Right ventricle myocardium superior (tissue), 1 donor: Measurements from ENCODE around the gene HAUS3. TPM values are rescaled to one million over a fixed set of nuclear protein-coding genes. Genes with fewer than 3 reads are reported as not detected.

Source experiments
- ATAC-seq: fragments of 200-7000 bp; cut with Tn5 transposase; one replicate; pipeline ENCODE4 v1.9.1; 2020; ENCODE audit warnings: mild to moderate bottlenecking; ENCODE audit not compliant: poor library complexity
- DNase-seq: peaks from one replicate; pipeline ENCODE4 v3.0.0-alpha.2; 2020
- intact Hi-C: fragments of 100-400 bp; cut with DNase I; formaldehyde crosslinking; loops from one replicate; pipeline ENCODE4 v1.11.2; 2022
- total RNA-seq: library from RNA; stranded (reverse); fragmentation: NEBNext Ultra II Directional; extraction: Animal tissue kit (Norgen Biotek cat#: 25700); gene quantifications from one replicate; pipeline ENCODE4 v1.2.1, GENCODE V29; 2021
- donor health status: DM: no; HTN: yes; CAD: no; lungs with severe emphysema.

The HAUS3 gene
- total RNA-seq, 1 donor from 2014 or later: 5.7 TPM

- peak; percentile 43 for DNase-seq
- intact Hi-C loops: no loop called here
Observed at GRCh38 chr4:2257361-2258081, 15.6 kb upstream of the HAUS3 start.

GRCh38 chr4:2256781-2257191, 14.9 kb upstream of the HAUS3 start:
- intact Hi-C loops: no loop called here
- DNase-seq: peak; percentile 77
- ATAC-seq: peak; percentile 30

More at GRCh38 chr4:2257361-2258081, 15.6 kb upstream of the HAUS3 start:
- ATAC-seq: no peak

GRCh38 chr4:2256156-2256731, 14.3 kb upstream of the HAUS3 start:
- peak; percentile 41 for ATAC-seq
- intact Hi-C loops: no loop called here

GRCh38 chr4:2255501-2256155, 13.7 kb upstream of the HAUS3 start:
- DNase-seq: peak; percentile 67
- intact Hi-C loops: no loop called here
- ATAC-seq: peak; percentile 26

More at GRCh38 chr4:2256156-2256731, 14.3 kb upstream of the HAUS3 start:
- peak; percentile 76 for DNase-seq

GRCh38 chr4:2254665-2255500, 13.0 kb upstream of the HAUS3 start:
- ATAC-seq (no peak), DNase-seq (peak; percentile 36)
- intact Hi-C loops: no loop called here

GRCh38 chr4:2253160-2254084, 11.5 kb upstream of the HAUS3 start:
- ATAC-seq (no peak), DNase-seq (peak; percentile 37)
- intact Hi-C loops: no loop called here

- intact Hi-C loops: no loop called here
- ATAC-seq: no peak
- DNase-seq: no peak
Observed at GRCh38 chr4:2252530-2253091, 10.7 kb upstream of the HAUS3 start.

- intact Hi-C loops: no loop called here
- no peak for DNase-seq
- no peak for ATAC-seq
Observed at GRCh38 chr4:2251795-2252529, 10.0 kb upstream of the HAUS3 start.

- intact Hi-C loops: no loop called here
Observed at GRCh38 chr4:2251073-2251794, 9.3 kb upstream of the HAUS3 start.

GRCh38 chr4:2250357-2251072, 8.6 kb upstream of the HAUS3 start:
- ATAC-seq (no peak), DNase-seq (no peak)
- intact Hi-C loops: no loop called here

More at GRCh38 chr4:2251073-2251794, 9.3 kb upstream of the HAUS3 start:
- ATAC-seq: no peak
- DNase-seq: no peak

GRCh38 chr4:2249526-2250356, 7.8 kb upstream of the HAUS3 start:
- intact Hi-C loops: no loop called here
- no peak for ATAC-seq
- no peak for DNase-seq

- intact Hi-C loops: no loop called here
- ATAC-seq (no peak), DNase-seq (peak; percentile 37)
Observed at GRCh38 chr4:2248821-2249261, 6.9 kb upstream of the HAUS3 start.

- intact Hi-C loops: no loop called here
- DNase-seq: peak; percentile 30
- no peak for ATAC-seq
Observed at GRCh38 chr4:2248044-2248780, 6.3 kb upstream of the HAUS3 start.
